Forelimb muscle (tissue), 1 donor: ENCODE results near the gene GSTA5. TPM values are rescaled to one million over a fixed set of nuclear protein-coding genes. Genes with fewer than 3 reads are reported as not detected.
"Not testable (repeated sequence)": the region's sequence is repeated elsewhere in the genome, so short reads cannot be mapped to it uniquely, and the experiment has no call there.

Experiments
- DNase-seq: peaks from one replicate; pipeline ENCODE4 v3.0.0-alpha.2; 2013; ENCODE audit warnings: low read depth
- polyA plus RNA-seq: library from polyadenylated mRNA; unstranded; fragments of 120-200 nt; gene quantifications from one replicate; pipeline ENCODE4 v1.2.1, GENCODE V29; 2013; ENCODE audit not compliant: insufficient read length

The GSTA5 gene
- polyA plus RNA-seq = not detected

DNA sequence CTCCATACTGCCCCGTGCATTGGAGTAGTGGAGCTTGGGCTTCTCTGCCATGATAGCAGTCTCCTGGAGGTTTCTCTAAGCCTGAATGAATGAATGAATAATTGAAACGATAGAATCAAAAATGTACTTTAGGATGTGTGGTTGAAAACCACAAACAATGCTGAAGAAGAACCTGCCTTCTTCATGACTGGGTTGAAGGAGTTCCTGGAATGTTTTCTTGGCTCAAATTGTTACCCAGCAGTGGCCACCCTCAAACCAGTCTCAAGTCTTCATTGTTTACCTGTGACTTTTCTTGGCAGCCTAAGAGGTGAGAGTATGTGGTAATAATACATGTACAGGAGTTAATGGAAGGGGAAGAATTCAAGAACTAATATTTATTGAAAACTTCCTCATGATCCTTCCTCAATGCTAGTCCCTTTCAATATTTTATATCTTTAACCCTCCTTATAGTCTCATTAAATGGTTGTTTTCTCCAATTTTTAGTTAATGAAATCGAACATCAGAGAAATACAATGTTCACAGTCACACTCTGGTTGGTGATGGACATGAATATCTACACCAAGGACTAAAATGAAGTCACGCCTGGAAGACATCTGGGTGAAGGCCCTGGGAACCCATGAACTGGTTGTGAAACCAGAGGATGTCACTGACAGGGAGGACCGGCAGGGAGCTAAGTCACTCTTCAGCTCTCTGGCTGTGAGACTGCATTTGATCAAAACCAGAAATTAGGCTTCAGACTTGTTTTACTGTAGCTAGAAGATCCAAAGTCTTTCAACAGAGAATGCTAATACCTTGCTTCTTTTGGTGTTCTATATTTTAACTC is at the start of gene GSTA5:
TSS of gene GSTA5 (minus strand) at position 51 of the 823 bp plus-strand sequence.
- no peak for DNase-seq

DNA sequence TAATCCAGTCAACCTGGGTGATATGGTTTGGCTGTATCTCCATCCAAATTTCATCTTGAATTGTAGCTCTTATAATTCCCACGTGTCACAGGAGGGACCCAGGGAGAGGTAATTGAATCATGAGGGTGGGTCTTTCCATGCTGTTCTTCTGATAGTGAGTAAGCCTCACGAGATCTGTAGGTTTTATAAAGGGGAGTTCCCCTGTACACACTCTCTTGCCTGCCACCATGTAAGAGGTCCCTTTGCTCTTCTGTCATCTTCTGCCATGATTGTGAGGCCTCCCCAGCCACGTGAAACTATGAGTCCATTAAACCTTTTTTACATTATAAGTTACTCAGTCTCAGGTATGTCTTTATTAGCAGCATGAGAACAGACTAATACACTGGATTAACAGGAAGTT is 49.4 kb upstream of the GSTA5 start:
- no peak for DNase-seq

DNA sequence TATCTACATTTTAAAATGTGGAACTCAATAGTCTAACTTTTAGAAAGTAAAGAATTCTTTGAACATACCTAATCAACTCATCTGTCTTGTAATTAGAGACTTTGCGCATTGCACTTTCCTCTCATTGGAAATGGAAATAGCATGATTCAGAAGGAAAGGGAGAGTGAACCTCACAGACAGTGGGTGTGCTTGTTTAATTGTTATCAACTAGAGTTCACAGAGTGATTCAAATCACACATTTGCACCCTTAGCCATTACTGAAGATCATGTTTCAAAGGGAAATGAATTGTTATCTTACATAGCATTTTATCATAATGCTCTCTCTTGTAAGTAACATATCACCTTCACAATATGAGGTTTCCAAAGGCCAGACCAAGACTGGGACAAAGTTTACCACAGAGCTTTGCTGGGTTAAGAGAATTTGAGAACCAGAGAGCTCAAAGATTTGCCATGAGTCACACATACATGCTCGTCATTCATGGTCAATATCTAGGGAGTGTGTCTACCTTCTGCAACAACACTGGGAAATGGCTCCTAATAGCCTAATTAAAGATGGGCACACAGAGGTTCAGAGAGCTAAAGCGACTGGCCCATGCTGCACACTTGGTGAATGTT is 47.4 kb upstream of the GSTA5 start:
- DNase-seq = no peak

DNA sequence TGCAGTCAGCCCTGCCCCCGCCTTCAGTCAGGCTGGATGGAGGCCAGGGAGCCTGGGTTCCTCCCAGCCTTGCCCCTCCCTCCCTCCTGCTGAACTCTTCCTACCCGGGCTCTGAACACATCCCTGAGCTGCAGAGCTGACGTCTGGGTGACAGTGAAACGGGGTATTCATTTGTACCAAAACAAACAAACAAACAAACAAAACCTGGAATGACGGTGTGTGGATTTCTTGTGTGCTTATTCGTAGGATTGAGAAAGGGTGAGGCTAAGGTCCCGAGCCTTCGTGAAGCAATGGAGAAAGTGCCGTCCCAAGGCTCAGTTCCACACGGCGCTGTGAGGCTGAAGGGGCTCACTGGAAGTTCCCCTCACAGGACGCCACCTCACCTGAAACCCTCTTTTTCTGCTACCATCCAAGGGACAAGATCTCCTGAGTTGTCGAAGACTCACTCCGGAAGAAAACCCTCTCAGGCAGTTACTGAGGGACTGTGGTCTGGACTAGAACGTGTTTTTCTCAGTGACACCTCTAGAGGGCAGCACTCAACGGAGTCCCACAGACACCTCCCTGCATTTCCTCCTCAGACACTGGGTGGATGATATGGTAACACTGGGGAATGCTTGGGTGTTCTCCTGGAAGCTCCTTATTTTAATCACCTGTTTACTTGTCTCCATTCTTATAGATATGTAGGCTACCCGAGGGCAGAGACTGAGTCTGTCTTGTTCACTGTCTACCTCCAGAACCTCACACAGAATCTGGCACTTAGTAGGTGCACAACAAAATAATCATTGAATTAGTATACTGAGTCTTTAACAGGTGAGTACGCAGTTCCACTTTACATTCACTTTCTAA is 41.6 kb upstream of the GSTA5 start:
- peak; percentile 14 for DNase-seq

DNA sequence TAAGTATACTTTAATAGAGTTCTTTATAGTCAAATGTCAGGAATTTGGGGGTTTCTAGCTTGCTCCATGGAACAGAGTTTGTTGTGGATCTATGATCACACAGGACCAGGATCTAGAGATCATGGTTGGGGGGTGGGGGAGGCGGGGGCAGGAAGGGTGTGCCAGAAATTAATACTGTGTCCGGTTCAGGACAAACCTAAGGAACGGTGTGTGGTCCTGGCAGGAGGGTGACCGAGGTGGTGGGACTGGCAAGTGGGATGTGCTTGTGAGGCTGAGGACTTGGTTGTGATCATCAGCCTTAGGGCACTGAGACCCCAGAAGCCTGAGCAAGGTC is 41.0 kb upstream of the GSTA5 start:
- DNase-seq = no peak

DNA sequence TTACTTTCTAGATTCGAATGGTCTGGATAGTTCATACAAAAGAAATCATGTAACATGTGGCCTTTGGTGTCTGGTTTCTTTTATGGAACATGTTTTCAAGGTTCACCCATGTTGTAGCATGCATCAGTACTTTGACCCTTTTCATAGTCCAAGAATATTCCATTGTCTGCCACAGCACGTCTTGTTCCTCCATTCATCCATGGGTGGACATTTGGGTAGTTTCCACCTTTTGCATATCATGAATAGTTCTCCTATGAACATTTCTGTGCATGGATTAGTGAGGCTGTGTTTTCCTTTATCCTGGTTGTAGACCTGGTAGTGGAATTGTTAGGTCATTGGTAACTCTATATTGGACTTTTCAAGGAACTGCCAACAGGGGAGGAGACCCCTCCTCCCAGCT is 37.2 kb upstream of the GSTA5 start:
- DNase-seq = no peak

DNA sequence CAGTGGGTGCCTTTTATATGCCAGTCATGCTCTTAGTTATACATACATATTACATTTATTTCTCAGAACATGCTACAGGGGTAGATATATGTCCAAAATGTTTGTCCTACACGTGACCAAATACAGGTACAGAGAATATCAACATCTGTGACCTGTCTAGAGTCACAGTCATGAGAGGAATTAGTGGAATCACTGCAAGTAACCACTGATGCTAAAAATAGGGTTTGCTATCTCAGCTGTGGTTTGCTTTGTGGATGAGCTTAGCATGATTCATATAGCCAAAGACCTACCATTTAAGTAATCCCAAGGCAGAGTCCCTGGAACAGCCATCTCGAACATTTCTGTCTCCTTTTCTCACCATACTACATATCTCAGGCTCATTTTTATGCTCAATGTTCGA is 36.6 kb upstream of the GSTA5 start:
- no peak for DNase-seq

DNA sequence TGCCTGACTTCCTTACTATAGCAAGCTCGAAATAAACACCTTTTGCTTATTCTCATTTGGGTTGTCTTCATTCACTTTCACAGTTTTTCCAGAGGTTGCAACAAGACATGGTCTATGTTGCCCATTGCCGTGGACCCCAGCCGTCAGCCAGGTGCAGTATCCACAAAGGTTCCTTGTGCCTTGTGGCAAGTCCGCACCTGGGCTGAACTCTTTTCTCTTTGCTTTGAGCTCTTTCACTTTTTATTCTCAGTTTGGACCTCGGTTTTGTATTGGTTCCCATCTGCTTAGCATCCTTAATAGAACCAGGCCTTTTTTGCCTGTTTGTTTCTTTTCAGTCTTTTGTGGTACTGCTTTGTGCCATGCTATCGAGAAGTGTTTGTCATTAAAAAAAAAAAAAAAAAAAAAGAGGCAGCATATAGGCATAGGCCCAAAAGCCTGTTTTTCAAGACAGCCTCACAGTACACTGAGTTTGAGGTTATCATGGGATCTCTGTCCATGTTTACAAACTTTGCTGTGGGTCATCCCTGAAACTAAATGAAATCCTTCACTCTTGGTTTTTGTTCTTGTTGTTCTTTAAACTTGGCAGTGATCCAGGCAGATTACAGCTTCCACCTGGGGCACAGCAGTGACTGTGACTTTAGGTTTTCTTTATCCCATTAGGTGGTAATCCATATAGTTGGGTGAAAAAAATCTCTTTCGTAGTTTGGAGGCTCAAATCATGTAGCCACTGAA is 35.6 kb upstream of the GSTA5 start:
- DNase-seq = no peak

DNA sequence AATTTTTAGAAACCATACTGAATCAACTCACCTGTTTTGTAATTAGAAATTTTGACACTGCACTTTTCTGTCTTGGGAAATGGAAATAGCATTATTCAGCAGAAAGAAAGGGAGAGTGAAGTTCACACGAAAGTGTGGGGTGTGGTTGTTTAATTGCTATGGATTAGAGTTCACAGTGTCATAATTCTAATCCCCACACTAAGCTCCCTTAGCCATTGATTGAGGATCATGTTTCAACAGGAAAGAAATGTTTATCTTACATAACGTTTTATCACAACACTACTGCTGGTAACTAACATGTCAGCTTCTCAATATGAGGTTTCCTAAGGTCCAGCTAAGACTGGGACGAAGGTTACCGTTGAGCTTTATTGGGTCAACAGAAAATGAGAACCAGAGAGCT is 31.4 kb upstream of the GSTA5 start:
- DNase-seq = no peak

DNA sequence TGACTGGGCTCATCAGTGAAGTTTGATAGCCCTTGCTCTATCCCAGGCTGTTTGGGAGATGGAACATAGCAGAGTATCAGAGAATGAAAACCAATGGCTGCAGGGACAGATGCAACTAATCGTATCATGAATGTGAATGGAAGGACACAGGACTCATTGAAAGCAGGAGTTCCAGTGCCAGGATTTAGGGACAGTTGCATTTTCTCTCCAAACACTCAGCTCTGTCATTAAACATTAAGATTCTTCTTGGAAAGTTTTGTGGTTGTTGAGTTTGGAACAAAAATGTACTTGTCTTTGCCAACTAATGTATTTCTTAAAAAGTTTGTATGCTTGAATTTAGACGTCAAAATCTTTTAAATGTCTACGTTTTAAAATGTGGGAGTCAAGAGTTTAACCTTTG is 31.0 kb upstream of the GSTA5 start:
- DNase-seq = no peak

DNA sequence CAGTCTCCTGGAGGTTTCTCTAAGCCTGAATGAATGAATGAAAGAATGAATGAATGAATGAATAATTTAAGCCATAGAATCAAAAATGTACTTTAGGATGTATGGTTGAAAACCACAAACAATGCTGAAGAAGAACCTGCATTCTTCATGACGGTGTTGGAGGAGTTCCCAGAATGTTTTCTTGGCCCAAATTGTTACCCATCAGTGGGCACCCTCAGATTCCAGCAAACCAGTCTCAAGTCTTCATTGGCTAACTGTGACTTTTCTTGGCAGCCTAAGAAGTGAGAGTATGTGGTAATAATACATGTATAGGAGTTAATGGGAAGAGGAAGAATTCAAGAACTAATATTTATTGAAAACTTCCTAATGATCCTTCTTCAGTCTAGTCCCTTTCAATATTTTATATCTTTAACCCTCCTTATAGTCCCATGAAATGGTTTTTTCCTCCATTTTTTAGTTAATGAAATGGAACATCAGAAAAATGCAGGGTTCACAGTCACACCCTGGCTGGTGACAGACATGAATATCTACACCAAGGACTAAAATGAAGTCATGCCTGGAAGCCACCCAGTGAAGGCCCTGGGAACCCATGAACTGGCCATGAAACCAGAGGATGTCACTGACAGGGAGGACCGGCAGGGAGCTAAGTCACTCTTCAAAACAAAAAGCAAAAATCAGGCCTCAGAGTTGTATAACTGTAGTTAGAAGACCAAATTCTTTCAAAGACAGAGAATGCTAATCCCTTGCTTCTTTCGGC is 29.9 kb upstream of the GSTA5 start:
- not testable (repeated sequence) for DNase-seq

DNA sequence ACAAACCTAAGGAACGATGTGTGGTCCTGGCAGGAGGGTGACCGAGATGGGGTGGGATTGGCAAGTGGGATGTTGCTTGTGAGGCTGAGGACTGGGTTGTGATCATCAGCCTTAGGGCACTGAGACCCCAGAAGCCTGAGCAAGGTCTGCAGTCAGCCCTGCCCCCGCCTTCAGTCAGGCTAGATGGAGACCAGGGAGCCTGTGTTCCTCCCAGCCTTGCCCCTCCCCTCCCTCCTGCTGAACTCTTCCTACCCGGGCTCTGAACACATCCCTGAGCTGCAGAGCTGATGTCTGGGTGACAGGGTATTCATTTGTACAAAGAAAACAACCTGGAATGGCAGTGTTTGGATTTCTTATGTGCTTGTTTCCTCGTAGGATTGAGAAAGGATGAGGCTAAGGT is 28.3 kb upstream of the GSTA5 start:
- DNase-seq = not testable (repeated sequence)

DNA sequence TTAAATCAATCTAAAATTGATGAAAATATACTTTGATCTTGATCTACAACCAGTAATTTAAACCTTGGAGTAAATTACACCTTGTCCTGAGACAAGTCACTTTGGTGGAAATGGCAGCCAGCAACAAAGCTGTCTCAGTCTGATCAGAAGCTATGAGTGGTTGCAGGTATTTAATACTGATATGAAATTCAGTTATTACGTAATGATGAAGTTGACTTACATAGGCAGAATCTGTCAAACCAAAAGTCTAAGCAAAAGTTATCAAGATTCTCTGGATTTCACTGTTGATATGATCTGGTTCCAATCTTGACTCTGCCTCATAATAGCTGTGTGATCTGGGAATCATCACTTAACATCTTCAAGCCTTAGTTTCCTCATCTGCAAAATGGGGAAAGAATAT is 27.6 kb upstream of the GSTA5 start:
- no peak for DNase-seq

DNA sequence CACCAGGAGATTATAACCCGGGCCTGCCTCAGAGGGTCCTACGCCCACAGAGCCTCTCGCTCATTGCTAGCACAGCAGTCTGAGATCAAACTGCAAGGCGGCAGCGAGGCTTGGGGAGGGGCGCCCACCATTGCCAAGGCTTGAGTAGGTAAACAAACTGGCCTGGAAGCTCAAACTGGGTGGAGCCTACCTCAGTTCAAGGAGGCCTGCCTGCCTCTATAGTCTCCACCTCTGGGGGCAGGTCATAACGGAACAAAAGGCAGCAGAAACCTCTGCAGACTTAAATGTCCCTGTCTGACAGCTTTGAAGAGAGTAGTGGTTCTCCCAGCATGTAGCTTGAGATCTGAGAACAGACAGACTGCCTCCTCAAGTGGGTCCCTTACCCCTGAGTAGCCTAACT is 20.5 kb upstream of the GSTA5 start:
- not testable (repeated sequence) for DNase-seq

DNA sequence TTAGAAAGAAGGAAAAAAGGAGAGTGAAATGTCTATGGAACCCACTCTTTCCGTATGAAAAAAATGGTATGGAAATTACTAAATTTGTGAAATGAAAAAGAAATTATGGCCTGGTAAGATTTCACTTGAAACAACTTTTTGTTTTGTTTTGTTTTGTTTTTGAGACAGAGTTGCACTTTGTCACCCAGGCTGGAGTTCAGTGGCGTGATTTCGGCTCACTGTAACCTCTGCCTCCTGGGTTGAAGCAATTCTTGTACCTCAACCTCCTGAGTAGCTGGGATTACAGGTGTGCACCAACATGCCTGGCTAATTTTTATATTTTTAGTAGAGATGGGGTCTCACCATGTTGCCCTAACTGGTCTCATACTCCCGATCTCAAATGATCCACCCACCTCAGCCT is 17.8 kb upstream of the GSTA5 start:
- DNase-seq = no peak

DNA sequence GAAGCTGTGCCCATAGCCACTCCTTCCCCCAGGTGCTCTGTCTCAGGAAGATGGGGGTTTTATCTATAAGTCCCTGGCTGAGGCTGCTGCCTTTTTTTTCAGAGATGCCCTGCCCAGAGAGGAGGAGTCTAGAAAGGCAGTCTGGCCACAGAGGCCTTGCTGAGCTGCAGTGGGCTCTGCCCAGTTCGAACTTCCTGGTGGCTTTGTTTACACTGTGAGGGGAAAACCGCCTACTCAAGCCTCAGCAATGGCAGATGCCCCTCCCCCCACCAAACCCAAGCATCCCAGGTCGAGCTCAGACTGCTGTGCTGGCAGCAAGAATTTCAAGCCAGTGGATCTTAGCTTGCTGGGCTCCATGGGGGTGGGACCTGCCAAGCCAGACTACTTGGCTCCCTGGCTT is 15.5 kb upstream of the GSTA5 start:
- not testable (repeated sequence) for DNase-seq

DNA sequence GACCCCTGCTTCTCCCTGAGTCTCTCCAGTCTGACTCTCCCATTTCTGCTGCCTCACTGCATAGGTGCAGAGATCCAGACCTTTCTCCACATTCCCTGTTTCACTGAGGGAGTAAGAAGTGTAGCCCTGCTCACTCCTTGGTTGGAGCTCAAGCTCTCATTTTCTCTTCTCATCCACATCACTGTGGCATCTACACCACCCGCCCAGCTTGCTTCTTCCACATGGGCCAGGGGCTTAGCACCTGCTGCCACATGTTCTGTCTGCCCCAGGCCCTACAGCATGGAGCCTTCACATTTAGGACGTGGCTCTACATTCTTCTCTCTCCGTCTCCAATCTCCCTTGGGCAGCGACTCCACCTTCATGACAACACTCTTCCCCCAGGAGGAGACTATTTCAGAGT is 8.5 kb upstream of the GSTA5 start:
- no peak for DNase-seq

DNA sequence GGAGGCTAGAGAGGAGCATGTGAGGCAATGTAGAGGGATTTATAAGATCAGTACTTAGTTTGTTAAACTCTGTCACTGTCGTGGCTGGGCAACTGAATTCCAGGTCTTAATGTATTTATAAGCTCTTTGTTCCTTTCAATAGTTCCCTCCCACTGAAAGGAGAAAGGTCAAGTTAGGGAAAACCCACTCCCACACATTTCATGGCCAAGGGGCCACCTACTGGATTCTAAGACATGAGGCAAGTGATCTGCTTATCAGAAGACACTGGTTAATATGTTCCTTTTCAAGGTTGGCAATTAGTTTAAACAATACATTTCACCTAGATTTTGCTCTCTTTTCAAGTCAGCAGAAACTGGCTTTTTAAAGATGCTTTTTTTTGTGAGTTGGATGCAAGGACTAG is 5.4 kb upstream of the GSTA5 start:
- DNase-seq = no peak

DNA sequence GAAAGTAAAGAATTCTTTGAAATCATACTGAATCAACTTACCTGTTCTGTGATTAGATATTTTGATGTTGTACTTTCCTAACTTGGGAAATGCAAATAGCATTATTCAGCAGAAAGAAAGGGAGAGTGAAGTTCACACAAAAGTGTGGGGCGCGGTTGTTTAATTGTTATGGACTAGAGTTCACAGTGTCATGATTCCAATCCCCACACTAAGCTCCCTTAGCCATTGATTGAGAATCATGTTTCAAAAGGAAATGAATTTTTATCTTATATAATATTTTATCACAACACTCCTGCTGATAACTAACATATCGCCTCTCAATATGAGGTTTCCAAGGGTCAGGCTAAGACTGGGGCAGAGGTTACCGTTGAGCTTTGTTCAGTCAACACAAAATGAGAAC is 3.0 kb upstream of the GSTA5 start:
- DNase-seq = no peak

DNA sequence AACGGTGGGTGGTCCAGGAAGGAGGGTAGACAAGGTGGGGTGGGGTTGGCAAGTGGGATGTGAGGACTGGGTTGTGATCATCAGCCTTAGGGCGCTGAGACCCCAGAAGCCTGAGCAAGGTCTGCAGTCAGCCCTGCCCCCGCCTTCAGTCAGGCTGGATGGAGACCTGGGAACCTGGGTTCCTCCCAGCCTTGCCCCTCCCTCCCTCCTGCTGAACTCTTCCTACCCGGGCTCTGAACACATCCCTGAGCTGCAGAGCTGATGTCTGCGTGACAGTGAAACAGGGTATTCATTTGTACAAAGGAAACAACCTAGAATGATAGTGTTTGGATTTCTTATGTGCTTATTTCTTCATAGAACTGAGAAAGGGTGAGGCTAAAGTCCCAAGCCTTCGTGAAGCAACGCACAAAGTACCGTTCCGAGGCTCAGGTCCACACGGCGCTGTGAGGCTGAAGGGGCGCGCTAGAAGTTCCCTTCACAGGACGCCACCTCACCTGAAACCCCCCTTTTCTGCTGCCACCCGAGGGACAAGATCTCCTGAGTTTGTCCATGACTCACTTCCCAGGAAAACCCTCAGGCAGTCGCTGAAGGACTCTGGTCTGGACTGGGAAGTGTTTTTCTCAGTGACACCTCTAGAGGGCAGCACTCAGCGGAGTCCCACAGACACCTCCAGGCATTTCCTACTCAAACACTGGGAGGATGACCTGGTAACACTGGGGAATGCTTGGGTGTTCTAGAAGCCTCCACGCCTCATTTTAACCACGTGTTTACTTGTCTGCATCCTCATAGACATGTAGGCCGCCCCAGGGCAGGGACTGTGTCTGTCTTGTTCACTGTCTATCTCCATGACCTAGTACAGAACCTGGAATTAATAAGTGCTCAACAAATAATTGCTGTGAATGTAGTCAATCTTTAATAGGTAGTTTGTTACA is 1.2 kb downstream of the GSTA5 start:
- no peak for DNase-seq
